Right forelimb (tissue), 1 donor: Measurements from ENCODE around the gene WDR4.
"Not testable (repeated sequence)": the region's sequence is repeated elsewhere in the genome, so short reads cannot be mapped to it uniquely, and the experiment has no call there.

ENCODE experiments used
- DNase-seq: peaks from one replicate; pipeline ENCODE4 v3.0.0-alpha.2; 2018

The WDR4 gene

GRCh38 chr21:42809577-42810475, 69.5 kb downstream of the WDR4 start:
- no peak for DNase-seq

- DNase-seq = no peak
Observed at GRCh38 chr21:42809171-42809570, 70.2 kb downstream of the WDR4 start.

- no peak for DNase-seq
Observed at GRCh38 chr21:42807938-42808613, 71.3 kb downstream of the WDR4 start.

DNA sequence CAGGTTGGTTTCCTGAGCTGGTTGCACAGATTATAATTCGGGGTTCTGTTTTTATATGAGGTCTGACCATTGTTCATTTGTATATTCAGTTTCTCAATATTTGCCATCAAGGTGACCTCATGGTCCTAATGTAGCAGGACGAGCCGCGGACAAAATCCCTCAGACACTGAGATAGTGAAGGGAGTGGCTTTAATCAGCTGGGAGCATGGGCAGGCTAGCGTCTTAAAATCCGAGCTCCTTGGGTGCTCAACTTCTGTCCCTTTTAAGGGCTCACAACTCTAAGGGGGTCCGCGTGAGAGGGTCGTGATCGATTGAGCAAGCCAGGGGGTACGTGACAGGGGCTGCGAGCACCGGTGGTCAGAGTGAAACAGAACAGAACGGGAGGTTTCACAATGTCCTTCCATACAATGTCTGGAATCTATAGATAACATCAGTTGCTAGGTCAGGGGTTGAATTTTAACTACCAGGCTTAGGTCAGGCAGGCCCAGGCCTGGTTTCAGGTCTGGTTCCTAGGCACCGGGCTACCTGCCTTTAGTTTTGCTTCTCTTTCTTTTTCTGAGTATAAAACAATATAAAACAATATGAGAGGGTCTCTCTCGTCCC, 71.9 kb downstream of the WDR4 start:
- not testable (repeated sequence) for DNase-seq

DNA sequence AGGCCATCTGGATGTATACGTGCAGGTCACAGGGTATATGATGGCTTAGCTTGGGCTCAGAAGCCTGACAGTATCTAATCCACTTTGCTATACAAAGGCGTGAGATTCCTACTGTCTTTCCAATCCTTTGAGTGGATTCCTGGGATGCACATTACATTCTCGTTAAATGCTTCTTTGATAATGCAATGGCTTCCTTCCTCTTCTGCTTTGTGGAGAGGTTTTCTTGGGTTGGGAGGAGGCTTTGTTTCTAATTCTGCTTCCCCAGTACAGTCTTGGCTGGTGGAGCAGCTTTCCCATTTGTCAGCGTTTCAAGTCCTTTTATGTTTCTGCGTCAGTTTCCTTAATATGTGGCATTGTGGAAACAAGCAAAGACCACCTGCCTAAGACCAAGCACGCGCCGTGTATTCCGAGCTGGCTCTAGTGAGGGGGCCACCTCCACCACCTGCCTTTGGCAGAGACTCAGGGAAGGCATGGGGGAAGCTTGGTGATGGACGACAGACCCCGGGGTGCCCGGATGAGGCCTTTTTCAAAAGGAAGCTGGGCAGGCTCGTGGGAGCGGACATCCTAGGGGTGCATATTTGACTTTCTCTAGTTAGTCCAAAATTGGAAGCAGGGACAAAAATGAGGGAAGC, 72.7 kb downstream of the WDR4 start:
- no peak for DNase-seq

DNA sequence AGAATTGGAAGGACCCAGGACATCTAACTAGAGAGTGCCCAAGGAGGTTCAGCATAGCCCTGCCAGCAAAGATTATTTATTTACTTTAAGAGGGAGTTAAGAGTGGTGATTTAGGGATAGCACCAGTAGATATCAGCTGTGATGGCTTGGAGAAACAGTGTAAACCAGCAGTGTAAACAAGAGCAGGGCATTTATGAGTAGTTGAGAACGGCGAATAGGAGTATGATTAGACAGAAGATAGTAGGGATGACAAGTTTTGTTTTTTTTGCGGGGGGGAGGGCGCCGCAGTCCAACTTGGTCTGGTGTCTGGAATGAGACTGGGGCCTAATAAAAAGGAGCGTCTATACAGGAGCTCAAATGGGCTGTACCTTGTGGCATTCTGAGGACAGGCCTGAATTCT, 77.7 kb downstream of the WDR4 start:
- not testable (repeated sequence) for DNase-seq

DNA sequence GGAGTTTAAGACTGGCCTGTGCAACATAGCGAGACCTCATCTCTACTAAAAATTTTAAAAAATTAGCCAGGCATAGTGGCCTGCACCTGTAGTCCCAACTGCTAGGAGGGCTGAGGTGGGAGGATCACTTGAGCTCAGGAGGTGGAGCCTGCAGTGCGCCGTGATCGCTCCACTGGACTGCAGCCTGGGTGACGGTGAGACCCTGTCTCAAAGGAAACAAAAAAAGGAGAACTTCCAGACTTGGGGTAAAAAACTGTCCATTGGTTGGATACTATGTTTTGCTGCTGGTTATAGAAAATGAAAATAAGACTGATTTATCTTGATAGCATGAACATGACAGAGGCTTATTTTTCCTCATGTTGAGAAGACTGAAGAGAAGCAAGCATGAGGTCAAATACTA, 79.4 kb downstream of the WDR4 start:
- no peak for DNase-seq

DNA sequence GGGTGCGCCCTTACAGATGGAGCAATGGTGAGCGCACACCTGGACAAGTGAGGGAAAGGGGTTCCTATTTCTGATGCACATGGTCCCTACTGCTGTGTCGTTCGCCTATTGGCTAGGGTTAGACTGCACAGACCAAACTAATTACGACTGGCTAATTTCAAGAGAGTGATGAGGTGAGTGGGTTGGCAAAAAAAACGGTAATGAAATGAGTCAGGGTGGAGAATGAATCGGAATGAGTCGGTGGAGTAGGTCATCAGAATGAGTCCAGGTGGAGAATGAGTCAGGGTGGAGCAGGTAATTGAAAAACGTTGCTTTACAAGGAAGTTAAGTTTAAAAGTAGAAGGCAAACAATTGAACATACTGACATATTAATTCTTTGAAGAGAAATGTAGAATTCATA, 79.8 kb downstream of the WDR4 start:
- no peak for DNase-seq
